ENCODE results near the gene PRR14. TPM values are rescaled to one million over a fixed set of nuclear protein-coding genes. Genes with fewer than 3 reads are reported as not detected.

The PRR14 gene
- total and polyA plus RNA-seq, 10 of the 15 experiments (the other 5 are each of a cell fraction or from before 2014, with no cell fraction given): 2.5 to 66.8 (median 19.2) TPM

- Histone ChIP-seq H2AFZ (ENCODE audit: control insufficient read depth, low read depth, low read length) (peak overlapping the region; percentile 81), H3K27ac (ENCODE audit: control insufficient read depth, insufficient read depth) (peak overlapping the region; percentile 91), H3K4me2 (ENCODE audit: control insufficient read depth, insufficient read depth) (peak overlapping the region; percentile 95), H3K27me3 (replicated peaks in 1 of 2; ENCODE audit: control insufficient read depth in 2 of 2, insufficient read depth in 2 of 2, low read length in 1 of 2) (no peaks in the 10 kb centered on the region), H3K9ac (ENCODE audit: control insufficient read depth, insufficient read depth, low read length) (peak overlapping the region; percentile 96), H3K4me1 (ENCODE audit: control insufficient read depth, insufficient read depth, low read length) (peaks cover 15% of the 10 kb centered on the region), H3K79me2 (ENCODE audit: control insufficient read depth, insufficient read depth, low read length) (peaks cover 21% of the 10 kb centered on the region), H3K36me3 (ENCODE audit: control insufficient read depth in 2 of 2, insufficient read depth in 2 of 2, low read length in 1 of 2) (peaks cover 13 to 23% of the 10 kb centered on the region in 2 experiments), H3K9me3 (replicated peaks; ENCODE audit: control insufficient read depth, insufficient read depth, low read length) (no peaks in the 10 kb centered on the region), H3K4me3 (peak overlapping the region; percentile 100), H4K20me1 (ENCODE audit: control insufficient read depth, insufficient read depth) (no peaks in the 10 kb centered on the region)
- ATAC-seq (peak; percentile 85), DNase-seq (ENCODE audit: low read depth, low spot score) (no peak), FAIRE-seq (no peak)
- SMC1A ChIA-PET (ENCODE audit: uncharacterized antibody, unreplicated experiment): interaction anchor here (0.7 to 1.8 kb wide), 8 partner anchors 9 to 560 kb away, joined by 3 to 11 read pairs (median 4); partner anchors contain the start of gene TBX6
- RAD21 ChIA-PET (ENCODE audit: unreplicated experiment): interaction anchor here (0.7 to 2.3 kb wide), 11 partner anchors 9 to 221 kb away, joined by 3 to 13 read pairs (median 7); partner anchors contain the start of genes DCTPP1, ZNF689 and ZNF764
- POLR2A ChIA-PET: interaction anchor here (0.6 to 2.5 kb wide), 10 partner anchors 8 to 997 kb away, joined by 3 to 22 read pairs (median 4); partner anchors contain the start of genes FBRS and KCTD13
- 1% methylated on average over 62 of the region's 71 CpGs for WGBS (ENCODE audit: insufficient coverage, insufficient replicate concordance, low lambda C conversion rate, missing lambda C conversion rate)
- intact Hi-C loops (cut with micrococcal nuclease; ENCODE audit: unreplicated experiment) (loop anchor here (10.0 kb wide), 3 partner anchors 77 to 273 kb away; partner anchors contain the start of genes BCL7C, CTF1, FBXL19 and ZNF688), in situ Hi-C loops (cut with MboI) (loop anchor here (25.0 kb wide), 1 partner anchor 1236 kb away; no protein-coding TSS in a partner anchor)
- BruUV-seq (replicated peaks): TSS peak; percentile 69
- CTCF ChIA-PET: interaction anchor here (0.9 to 3.1 kb wide), 13 partner anchors 8 to 240 kb away, joined by 3 to 24 read pairs (median 4); partner anchors contain the start of gene DCTPP1
- no peak for TF ChIP-seq STAT3 (IDR thresholded peaks at IDR 0.05; ENCODE audit: low read depth, low read length)
- no peak for TF ChIP-seq ATF7 (IDR thresholded peaks at IDR 0.05; ENCODE audit: low read depth)
- no peak for TF ChIP-seq ZNF622 (IDR thresholded peaks at IDR 0.05)
- TF ChIP-seq YBX1 (IDR thresholded peaks at IDR 0.05): no peak
- no peak for TF ChIP-seq BRCA1 (IDR thresholded peaks at IDR 0.05; ENCODE audit: low read depth, low read length)
- no peak for TF ChIP-seq ZBED1 (IDR thresholded peaks at IDR 0.05; ENCODE audit: borderline replicate concordance)
- peak in 1 of 2 experiments; percentile 51; a peak in 1 of 3 replicates for TF ChIP-seq EGR1 (IDR thresholded peaks at IDR 0.05; ENCODE audit: borderline replicate concordance in 1 of 2, low read depth in 2 of 2, low read length in 2 of 2)
- TF ChIP-seq BACH1 (IDR thresholded peaks at IDR 0.05; ENCODE audit: borderline replicate concordance): peak; percentile 41; the same call in 1 of the 2 replicates
- peak; percentile 45; the same call in 1 of the 2 replicates for TF ChIP-seq NR2F1 (conservative IDR thresholded peaks at IDR 0.05)
- TF ChIP-seq NR2C1 (IDR thresholded peaks at IDR 0.05): no peak
- TF ChIP-seq SMAD5 (IDR thresholded peaks at IDR 0.05; ENCODE audit: low read depth): no peak
- TF ChIP-seq TAF1 (IDR thresholded peaks at IDR 0.05; ENCODE audit: borderline replicate concordance, low read depth, low read length): no peak
- TF ChIP-seq BHLHE40 (IDR thresholded peaks at IDR 0.05; ENCODE audit: borderline replicate concordance in 1 of 2, low read depth in 2 of 2, low read length in 1 of 2): peak in 1 of 2 experiments; percentile 84; a peak in 2 of 4 replicates
- TF ChIP-seq PBX3 (IDR thresholded peaks at IDR 0.05; ENCODE audit: insufficient replicate concordance, low read depth, low read length): no peak
- TF ChIP-seq TCF12 (IDR thresholded peaks at IDR 0.05; ENCODE audit: low read depth, low read length): no peak
- no peak for TF ChIP-seq ZNF687 (IDR thresholded peaks at IDR 0.05)
Measured at GRCh38 chr16:30651124-30652004, 604 bp downstream of the PRR14 start.
